Astrocyte of the spinal cord (primary cell): Measurements from ENCODE around the gene FAM124B.

Experiments
- DNase-seq: peaks from one replicate; pipeline ENCODE4 v3.0.0; 2011; ENCODE audit warnings: low read depth, low spot score
- H3K4me3 ChIP-seq: 2 replicates; pipeline ENCODE4 v1.5.1; 2011; ENCODE audit warnings: low read depth, mild to moderate bottlenecking, low read length, moderate library complexity
- CTCF ChIP-seq: IDR thresholded peaks from 2 replicates; pipeline ENCODE4 v1.5.1; 2012; ENCODE audit warnings: low read depth, mild to moderate bottlenecking, low read length, inconsistent platforms
- in situ Hi-C: cut with HindIII; loops from 2 replicates; pipeline ENCODE4 v1.10.0; 2017; ENCODE audit warnings: low sequenced_read_pairs

The FAM124B gene

DNA sequence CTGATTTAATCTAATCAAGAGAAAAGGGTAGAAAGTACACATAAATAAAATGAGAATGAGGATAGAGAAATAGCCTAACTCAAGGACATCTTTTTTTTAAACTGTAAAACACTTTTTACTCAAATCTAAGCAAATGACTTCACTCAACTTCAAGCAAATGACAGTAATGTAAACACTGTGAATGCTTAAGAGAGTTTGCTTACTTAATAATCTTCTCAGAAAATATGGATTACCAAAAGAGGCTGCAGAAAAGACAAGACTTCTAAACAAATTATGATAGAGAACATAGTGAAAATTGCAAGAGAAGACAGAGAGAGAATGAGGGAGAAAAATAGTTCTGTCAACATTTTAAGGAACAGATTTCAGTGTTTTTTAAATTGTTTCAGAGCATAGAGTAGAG is 52.5 kb downstream of the FAM124B start:
- no peak for DNase-seq
- no peak for TF ChIP-seq CTCF
- H3K4me3 ChIP-seq = no peak overlapping the region
- in situ Hi-C loops = no loop called here

GRCh38 chr2:224347176-224348051 is 54.5 kb downstream of the FAM124B start:
- TF ChIP-seq CTCF = no peak
- DNase-seq = peak; percentile 7
- no peak overlapping the region for H3K4me3 ChIP-seq
- in situ Hi-C loops = no loop called here

DNA sequence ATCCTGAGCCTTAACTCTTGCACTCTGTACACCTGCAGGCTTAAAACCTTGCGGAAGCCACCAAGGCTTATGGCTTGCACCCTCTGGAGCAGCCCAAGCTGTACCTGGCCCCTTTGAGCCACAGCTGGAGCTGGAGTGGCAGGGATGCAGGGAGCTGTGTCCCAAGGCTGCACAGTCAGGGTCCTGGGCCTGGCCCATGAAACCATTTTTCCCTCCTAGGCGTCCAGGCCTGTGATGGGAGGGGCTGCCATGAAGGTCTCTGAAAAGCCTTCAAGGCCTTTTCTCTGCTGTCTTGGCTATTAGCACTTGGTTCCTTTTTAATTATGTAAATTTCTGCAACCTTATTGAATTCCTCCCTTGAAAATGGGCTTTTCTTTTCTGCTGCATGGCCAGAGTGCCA is 56.4 kb downstream of the FAM124B start:
- DNase-seq = no peak
- no peak for TF ChIP-seq CTCF
- no peak overlapping the region for H3K4me3 ChIP-seq
- in situ Hi-C loops = no loop called here

- in situ Hi-C loops = no loop called here
- no peak for DNase-seq
- no peak overlapping the region for H3K4me3 ChIP-seq
- no peak for TF ChIP-seq CTCF
These were observed 58.7 kb downstream of the FAM124B start for GRCh38 chr2:224343226-224343625.

- TF ChIP-seq CTCF = no peak
- H3K4me3 ChIP-seq = no peak overlapping the region
- no peak for DNase-seq
- in situ Hi-C loops = no loop called here
These were observed 65.9 kb downstream of the FAM124B start for GRCh38 chr2:224335991-224336390.

GRCh38 chr2:224334726-224335125 is 67.2 kb downstream of the FAM124B start:
- no peak for TF ChIP-seq CTCF
- no peak for DNase-seq
- in situ Hi-C loops = no loop called here
- H3K4me3 ChIP-seq = no peak overlapping the region
